Measurements from ENCODE around the gene HTR3A.

HTR3A gene

GRCh38 chr11:113985906-113986305 lies 11.0 kb downstream of the HTR3A start:
- Histone ChIP-seq H3K4me1 (ENCODE audit: insufficient read depth, low read length) (no peaks in the 10 kb centered on the region), H3K9me3 (ENCODE audit: low read length) (no peaks in the 10 kb centered on the region), H3K36me3 (ENCODE audit: insufficient read depth, low read length) (no peaks in the 10 kb centered on the region), H3K4me3 (ENCODE audit: low read length) (no peak overlapping the region), H2AFZ (ENCODE audit: low read depth, low read length) (no peak overlapping the region), H3K27me3 (ENCODE audit: insufficient read depth, low read length) (peaks cover 27% of the 10 kb centered on the region)

GRCh38 chr11:113986351-113987140 lies 11.6 kb downstream of the HTR3A start:
- no peaks in the 10 kb centered on the region for H3K9me3 ChIP-seq (ENCODE audit: low read length)
- no peak overlapping the region for H3K4me3 ChIP-seq (ENCODE audit: low read length)
- H2AFZ ChIP-seq (ENCODE audit: low read depth, low read length) = no peak overlapping the region
- no peaks in the 10 kb centered on the region for H3K36me3 ChIP-seq (ENCODE audit: insufficient read depth, low read length)
- no peaks in the 10 kb centered on the region for H3K4me1 ChIP-seq (ENCODE audit: insufficient read depth, low read length)
- H3K27me3 ChIP-seq (ENCODE audit: insufficient read depth, low read length) = peaks cover 24% of the 10 kb centered on the region

- Histone ChIP-seq H3K9me3 (ENCODE audit: low read length) (no peaks in the 10 kb centered on the region), H3K4me1 (ENCODE audit: insufficient read depth, low read length) (no peaks in the 10 kb centered on the region)
These were observed 14.5 kb downstream of the HTR3A start for GRCh38 chr11:113989381-113989780.

GRCh38 chr11:113989916-113990315 lies 15.0 kb downstream of the HTR3A start:
- no peak overlapping the region for H3K4me3 ChIP-seq (ENCODE audit: low read length)
- peaks cover 12% of the 10 kb centered on the region for H3K27me3 ChIP-seq (ENCODE audit: insufficient read depth, low read length)
- H3K4me1 ChIP-seq (ENCODE audit: insufficient read depth, low read length) = no peaks in the 10 kb centered on the region
- H2AFZ ChIP-seq (ENCODE audit: low read depth, low read length) = no peak overlapping the region
- H3K9me3 ChIP-seq (ENCODE audit: low read length) = no peaks in the 10 kb centered on the region
- no peaks in the 10 kb centered on the region for H3K36me3 ChIP-seq (ENCODE audit: insufficient read depth, low read length)

More at GRCh38 chr11:113989381-113989780, 14.5 kb downstream of the HTR3A start:
- Histone ChIP-seq H3K36me3 (ENCODE audit: insufficient read depth, low read length) (no peaks in the 10 kb centered on the region), H3K27me3 (ENCODE audit: insufficient read depth, low read length) (peaks cover 12% of the 10 kb centered on the region), H3K4me3 (ENCODE audit: low read length) (no peak overlapping the region), H2AFZ (ENCODE audit: low read depth, low read length) (no peak overlapping the region)

- Histone ChIP-seq H3K36me3 (ENCODE audit: insufficient read depth, low read length) (no peaks in the 10 kb centered on the region), H3K9me3 (ENCODE audit: low read length) (no peaks in the 10 kb centered on the region), H2AFZ (ENCODE audit: low read depth, low read length) (no peak overlapping the region), H3K27me3 (ENCODE audit: insufficient read depth, low read length) (peaks cover 7% of the 10 kb centered on the region), H3K4me1 (ENCODE audit: insufficient read depth, low read length) (no peaks in the 10 kb centered on the region), H3K4me3 (ENCODE audit: low read length) (no peak overlapping the region)
These were observed 16.3 kb downstream of the HTR3A start for GRCh38 chr11:113991170-113991569.

GRCh38 chr11:113991718-113992458 lies 17.0 kb downstream of the HTR3A start:
- Histone ChIP-seq H3K9me3 (ENCODE audit: low read length) (no peaks in the 10 kb centered on the region), H2AFZ (ENCODE audit: low read depth, low read length) (no peak overlapping the region), H3K27me3 (ENCODE audit: insufficient read depth, low read length) (peaks cover 3% of the 10 kb centered on the region), H3K4me3 (ENCODE audit: low read length) (no peak overlapping the region), H3K36me3 (ENCODE audit: insufficient read depth, low read length) (no peaks in the 10 kb centered on the region), H3K4me1 (ENCODE audit: insufficient read depth, low read length) (no peaks in the 10 kb centered on the region)

GRCh38 chr11:113992459-113993110 lies 17.7 kb downstream of the HTR3A start:
- Histone ChIP-seq H2AFZ (ENCODE audit: low read depth, low read length) (no peak overlapping the region), H3K4me3 (ENCODE audit: low read length) (no peak overlapping the region), H3K4me1 (ENCODE audit: insufficient read depth, low read length) (no peaks in the 10 kb centered on the region), H3K36me3 (ENCODE audit: insufficient read depth, low read length) (no peaks in the 10 kb centered on the region), H3K27me3 (ENCODE audit: insufficient read depth, low read length) (peaks cover 2% of the 10 kb centered on the region), H3K9me3 (ENCODE audit: low read length) (no peaks in the 10 kb centered on the region)

GRCh38 chr11:113994077-113994954 lies 19.4 kb downstream of the HTR3A start:
- H3K27me3 ChIP-seq (ENCODE audit: insufficient read depth, low read length) = no peaks in the 10 kb centered on the region
- no peaks in the 10 kb centered on the region for H3K9me3 ChIP-seq (ENCODE audit: low read length)
- H2AFZ ChIP-seq (ENCODE audit: low read depth, low read length) = no peak overlapping the region
- no peaks in the 10 kb centered on the region for H3K4me1 ChIP-seq (ENCODE audit: insufficient read depth, low read length)
- H3K4me3 ChIP-seq (ENCODE audit: low read length) = no peak overlapping the region
- H3K36me3 ChIP-seq (ENCODE audit: insufficient read depth, low read length) = no peaks in the 10 kb centered on the region

- no peaks in the 10 kb centered on the region for H3K27me3 ChIP-seq (ENCODE audit: insufficient read depth, low read length)
- H3K4me1 ChIP-seq (ENCODE audit: insufficient read depth, low read length) = no peaks in the 10 kb centered on the region
- H3K9me3 ChIP-seq (ENCODE audit: low read length) = no peaks in the 10 kb centered on the region
- H3K4me3 ChIP-seq (ENCODE audit: low read length) = no peak overlapping the region
- H3K36me3 ChIP-seq (ENCODE audit: insufficient read depth, low read length) = no peaks in the 10 kb centered on the region
- H2AFZ ChIP-seq (ENCODE audit: low read depth, low read length) = no peak overlapping the region
These were observed 22.6 kb downstream of the HTR3A start for GRCh38 chr11:113997473-113997872.

- Histone ChIP-seq H2AFZ (ENCODE audit: low read depth, low read length) (no peak overlapping the region), H3K36me3 (ENCODE audit: insufficient read depth, low read length) (no peaks in the 10 kb centered on the region), H3K27me3 (ENCODE audit: insufficient read depth, low read length) (no peaks in the 10 kb centered on the region), H3K9me3 (ENCODE audit: low read length) (no peaks in the 10 kb centered on the region), H3K4me1 (ENCODE audit: insufficient read depth, low read length) (no peaks in the 10 kb centered on the region), H3K4me3 (ENCODE audit: low read length) (no peak overlapping the region)
These were observed 23.7 kb downstream of the HTR3A start for GRCh38 chr11:113998574-113998973.

- Histone ChIP-seq H3K9me3 (ENCODE audit: low read length) (no peaks in the 10 kb centered on the region), H3K27me3 (ENCODE audit: insufficient read depth, low read length) (no peaks in the 10 kb centered on the region), H3K4me3 (ENCODE audit: low read length) (no peak overlapping the region), H3K4me1 (ENCODE audit: insufficient read depth, low read length) (no peaks in the 10 kb centered on the region), H2AFZ (ENCODE audit: low read depth, low read length) (no peak overlapping the region), H3K36me3 (ENCODE audit: insufficient read depth, low read length) (no peaks in the 10 kb centered on the region)
These were observed 25.6 kb downstream of the HTR3A start for GRCh38 chr11:114000526-114000925.

- H3K4me1 ChIP-seq (ENCODE audit: insufficient read depth, low read length) = no peaks in the 10 kb centered on the region
- no peak overlapping the region for H3K4me3 ChIP-seq (ENCODE audit: low read length)
- no peak overlapping the region for H2AFZ ChIP-seq (ENCODE audit: low read depth, low read length)
- H3K36me3 ChIP-seq (ENCODE audit: insufficient read depth, low read length) = no peaks in the 10 kb centered on the region
- no peaks in the 10 kb centered on the region for H3K9me3 ChIP-seq (ENCODE audit: low read length)
- H3K27me3 ChIP-seq (ENCODE audit: insufficient read depth, low read length) = no peaks in the 10 kb centered on the region
These were observed 26.5 kb downstream of the HTR3A start for GRCh38 chr11:114001416-114001815.
